ENCODE data around the gene XK. TPM values are rescaled to one million over a fixed set of nuclear protein-coding genes. Genes with fewer than 3 reads are reported as not detected.
"Not testable (repeated sequence)": the region's sequence is repeated elsewhere in the genome, so short reads cannot be mapped to it uniquely, and the experiment has no call there.

The XK gene, protein sequence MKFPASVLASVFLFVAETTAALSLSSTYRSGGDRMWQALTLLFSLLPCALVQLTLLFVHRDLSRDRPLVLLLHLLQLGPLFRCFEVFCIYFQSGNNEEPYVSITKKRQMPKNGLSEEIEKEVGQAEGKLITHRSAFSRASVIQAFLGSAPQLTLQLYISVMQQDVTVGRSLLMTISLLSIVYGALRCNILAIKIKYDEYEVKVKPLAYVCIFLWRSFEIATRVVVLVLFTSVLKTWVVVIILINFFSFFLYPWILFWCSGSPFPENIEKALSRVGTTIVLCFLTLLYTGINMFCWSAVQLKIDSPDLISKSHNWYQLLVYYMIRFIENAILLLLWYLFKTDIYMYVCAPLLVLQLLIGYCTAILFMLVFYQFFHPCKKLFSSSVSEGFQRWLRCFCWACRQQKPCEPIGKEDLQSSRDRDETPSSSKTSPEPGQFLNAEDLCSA
- 2.0 and 2.2 TPM in 2 replicates for total RNA-seq (2014; rRNA removed; shearing (Covaris generic))

DNA sequence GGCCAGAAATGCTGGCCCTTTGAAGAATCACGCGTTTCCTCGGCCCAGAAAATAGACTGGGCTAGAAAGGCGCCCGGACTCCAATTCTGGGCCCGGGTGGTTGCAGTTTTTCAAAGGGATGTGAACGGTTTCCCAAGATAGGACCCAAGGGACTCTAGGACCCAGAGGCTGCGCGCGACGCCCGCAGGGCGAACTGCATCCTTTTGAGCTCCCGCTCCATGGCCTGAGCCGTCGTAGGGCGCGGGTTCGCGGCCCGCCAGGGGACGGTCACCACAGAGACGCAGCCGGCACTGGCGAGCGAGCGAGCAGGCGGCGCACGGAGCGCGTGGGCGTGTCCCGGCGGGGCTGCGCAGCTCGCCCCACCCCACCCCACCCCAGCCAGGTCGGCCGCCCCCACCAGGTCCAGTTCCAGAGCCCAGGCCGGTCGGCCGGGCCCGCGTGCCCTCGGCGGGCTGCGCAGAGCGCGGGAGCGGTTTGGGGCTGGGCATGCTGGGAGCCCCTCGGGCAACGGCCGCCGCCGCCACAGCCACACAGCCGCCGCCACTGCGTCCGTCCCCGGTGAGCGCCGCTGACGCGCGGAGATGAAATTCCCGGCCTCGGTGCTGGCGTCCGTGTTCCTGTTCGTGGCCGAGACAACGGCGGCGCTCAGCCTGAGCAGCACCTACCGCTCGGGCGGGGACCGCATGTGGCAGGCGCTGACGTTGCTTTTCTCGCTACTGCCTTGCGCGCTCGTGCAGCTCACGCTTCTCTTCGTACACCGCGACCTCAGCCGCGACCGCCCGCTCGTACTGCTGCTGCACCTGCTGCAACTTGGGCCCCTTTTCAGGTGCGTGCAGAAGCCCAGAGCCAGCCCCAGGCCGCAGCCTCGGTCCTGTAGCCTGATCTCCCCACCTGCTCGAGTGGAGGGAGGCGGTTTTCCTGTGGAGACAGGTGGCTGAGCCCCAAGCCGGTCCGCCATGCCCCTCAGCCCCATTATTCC lies at the start of gene XK:
Gene XK (plus strand): TSS at position 411 of the 979 bp plus-strand sequence. CDS start 171 bp downstream, at position 582.
- DNase-seq (ENCODE audit: low spot score), result peak; percentile 46

DNA sequence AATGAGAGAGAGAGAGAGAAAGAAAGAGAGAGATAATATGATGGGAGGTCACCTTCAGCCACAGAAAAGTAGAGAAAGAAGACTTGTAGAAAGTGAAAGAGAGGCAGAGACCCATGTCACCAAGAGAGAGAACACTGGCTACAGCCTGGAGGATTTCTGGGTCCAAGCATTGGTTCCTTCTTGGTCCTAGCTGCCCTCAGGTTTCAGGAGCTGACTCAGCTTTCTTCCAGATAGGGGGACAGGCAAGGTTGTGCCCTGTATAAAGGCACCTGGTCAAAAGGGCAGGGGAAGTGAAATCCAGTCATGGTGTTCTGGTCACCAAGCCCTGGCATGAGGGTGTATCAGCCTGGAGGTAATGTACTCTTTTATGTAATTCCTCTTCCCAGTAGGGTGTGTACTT lies 47.5 kb upstream of the XK start:
- DNase-seq (ENCODE audit: low spot score), result no peak

DNA sequence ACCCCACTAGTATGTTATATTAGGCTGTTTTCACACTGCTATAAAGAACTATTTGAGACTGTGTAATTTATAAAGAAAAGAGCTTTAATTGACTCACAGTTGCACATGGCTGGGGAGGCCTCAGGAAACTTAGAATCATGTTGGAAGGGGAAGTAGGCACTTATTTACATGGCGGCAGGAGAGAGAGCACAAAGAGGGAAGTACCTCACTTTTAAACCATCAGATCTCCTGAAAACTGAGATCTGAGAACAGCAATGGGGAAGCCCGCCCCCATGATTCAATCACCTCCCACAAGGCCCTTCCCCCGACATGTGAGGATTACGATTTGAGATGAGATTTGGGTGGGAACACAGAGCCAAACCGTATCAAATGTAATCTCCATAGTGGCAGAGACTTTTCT lies 45.4 kb upstream of the XK start:
- no peak for DNase-seq (ENCODE audit: low spot score)

DNA sequence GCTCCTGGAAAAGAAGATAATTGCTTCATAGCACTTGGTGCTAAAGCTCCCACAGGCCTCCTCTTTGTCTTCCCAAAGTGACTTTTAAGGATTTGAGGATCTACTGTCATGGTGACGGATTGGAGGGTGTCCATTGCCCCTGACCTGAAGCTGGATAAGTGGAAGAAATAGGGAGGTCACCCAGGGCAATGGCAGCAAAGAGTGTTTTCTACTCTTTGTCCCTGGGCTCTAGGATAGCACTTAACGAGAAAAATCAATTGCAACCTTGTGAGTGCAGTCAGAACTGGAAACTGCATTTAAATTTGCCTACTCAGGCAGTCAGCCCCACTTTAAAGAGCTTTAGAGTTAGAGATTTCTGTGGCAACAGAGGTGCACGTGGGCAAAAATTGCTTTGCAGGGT lies 43.7 kb upstream of the XK start:
- DNase-seq (ENCODE audit: low spot score), result no peak

DNA sequence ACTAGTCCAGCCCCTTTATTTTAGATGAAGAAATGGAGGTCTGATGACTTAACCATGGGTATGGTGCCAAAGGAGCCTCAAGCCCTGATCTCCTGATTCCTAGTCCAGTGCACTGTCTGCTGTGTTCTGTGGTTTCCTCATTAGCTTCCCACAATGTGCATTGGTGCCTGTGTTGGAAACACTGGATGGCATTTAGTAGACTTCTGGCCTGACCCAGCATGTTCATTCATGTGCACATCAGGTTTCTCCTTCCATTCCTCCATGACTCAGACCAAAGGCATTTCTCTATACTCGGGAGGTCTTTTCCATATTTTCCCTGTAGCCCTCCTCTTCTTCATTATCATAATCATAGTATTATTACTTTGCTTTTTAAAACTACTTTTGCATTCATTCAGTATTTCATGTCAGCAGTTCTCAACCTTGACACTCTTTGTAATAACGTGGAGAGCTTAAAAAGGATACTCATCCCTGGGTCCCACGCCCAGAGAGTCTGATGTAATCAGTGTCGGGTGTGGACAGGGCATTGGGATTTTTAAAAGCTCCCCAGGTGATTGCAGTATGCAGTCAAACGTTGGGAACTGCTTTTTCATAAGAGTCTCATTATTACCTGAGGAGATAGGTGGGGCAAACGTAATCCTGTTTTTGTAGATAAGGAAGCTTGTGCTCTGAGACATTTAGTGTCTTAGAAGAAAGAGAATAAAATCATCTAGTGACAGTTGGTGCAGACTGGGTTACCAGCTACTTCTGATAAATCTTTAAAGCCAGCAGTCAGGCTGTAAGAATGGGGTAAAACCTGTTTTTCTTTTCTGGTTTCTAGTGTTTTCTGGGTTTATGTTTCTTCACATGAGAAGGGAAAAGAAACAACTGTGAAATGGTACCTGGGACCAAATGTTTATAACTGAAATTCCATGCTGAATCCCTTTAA lies 40.9 kb upstream of the XK start:
- no peak for DNase-seq (ENCODE audit: low spot score)

DNA sequence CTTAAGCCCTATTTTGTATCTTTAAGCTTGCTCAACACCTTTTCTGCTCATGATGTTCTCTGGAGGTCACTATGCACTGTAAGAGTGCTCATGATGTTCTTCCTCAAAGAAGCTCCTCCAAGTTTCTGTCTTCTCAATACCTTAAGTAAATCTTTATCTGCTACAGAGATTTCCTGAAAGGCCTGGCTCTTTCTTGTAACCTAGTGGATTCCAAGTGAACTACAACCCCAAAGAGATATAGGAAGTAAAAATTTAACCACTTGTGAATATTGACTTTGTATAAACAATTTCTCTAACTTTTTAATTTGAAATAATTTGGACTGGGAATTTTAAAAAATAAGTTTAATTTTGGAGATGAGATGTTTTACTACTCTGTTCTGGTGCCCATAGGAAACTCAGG lies 39.3 kb upstream of the XK start:
- no peak for DNase-seq (ENCODE audit: low spot score)

DNA sequence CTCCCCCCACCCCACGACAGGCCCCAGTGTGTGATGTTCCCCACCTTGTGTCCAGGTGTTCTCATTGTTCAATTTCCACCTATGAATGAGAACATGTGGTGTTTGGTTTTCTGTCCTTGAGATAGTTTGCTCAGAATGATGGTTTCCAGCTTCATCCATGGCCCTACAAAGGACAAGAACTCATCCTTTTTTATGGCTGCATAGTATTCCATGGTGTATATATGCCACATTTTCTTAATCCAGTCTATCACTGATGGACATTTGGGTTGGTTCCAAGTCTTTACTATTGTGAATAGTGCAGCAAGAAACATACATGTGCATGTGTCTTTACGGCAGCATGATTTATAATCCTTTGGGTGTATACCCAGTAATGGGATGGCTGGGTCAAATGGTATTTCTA lies 34.7 kb upstream of the XK start:
- DNase-seq (ENCODE audit: low spot score), result not testable (repeated sequence)

DNA sequence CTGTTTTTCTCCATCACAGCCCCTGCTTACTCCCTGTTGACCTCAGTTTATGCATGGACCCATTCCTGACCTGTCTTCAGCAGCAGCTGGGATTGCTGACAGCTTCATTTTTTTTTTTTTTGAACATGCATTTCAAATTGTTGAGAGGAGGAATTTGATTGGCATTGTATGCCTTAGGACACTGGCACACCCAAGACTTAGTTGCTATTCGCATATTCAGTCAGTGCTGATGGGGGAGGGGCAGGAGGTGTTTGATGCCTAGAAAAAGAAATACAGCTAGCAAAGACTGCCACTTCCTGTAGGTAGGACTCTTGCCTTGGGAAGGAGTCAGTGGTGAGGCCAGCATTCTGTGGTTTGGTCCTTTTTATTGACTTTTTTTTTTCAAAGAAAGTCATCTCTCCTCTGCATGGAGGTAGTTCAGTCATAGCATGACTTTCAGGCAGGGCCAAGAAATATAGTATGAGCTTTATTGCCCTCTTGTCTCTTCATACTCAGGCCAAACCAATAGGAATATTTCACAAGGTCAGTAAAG lies 33.6 kb upstream of the XK start:
- no peak for DNase-seq (ENCODE audit: low spot score)

DNA sequence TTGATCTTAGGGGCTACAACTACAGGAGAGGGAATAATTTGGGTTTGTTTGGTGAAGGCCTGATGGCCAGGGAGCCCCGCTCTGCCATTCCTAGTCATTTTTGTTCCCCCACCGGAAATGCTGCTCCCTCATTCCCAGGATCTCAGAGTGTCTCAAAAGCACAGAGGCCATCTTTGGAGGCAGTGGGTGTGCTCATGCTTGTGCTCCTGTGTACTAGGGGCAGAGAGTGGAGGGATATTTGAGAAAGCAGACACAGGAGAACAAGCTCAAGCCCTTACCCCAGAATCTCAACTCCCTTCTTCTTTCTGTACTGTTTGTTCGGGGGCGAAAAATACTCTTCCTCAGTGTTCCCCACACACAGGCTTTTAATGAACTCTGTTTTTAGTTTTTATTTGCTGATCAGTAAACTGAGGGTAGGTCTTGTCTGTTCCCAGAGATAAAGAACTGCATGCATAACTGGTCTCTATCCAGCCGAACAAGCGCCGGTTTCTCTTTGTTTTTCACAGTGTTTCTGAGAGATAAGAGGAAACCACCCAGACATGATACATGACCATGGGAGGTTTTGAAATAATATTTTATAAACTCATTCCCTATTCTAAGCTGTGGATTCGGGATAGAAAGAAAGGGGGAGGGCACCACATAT lies 32.9 kb upstream of the XK start:
- DNase-seq (ENCODE audit: low spot score), result no peak

DNA sequence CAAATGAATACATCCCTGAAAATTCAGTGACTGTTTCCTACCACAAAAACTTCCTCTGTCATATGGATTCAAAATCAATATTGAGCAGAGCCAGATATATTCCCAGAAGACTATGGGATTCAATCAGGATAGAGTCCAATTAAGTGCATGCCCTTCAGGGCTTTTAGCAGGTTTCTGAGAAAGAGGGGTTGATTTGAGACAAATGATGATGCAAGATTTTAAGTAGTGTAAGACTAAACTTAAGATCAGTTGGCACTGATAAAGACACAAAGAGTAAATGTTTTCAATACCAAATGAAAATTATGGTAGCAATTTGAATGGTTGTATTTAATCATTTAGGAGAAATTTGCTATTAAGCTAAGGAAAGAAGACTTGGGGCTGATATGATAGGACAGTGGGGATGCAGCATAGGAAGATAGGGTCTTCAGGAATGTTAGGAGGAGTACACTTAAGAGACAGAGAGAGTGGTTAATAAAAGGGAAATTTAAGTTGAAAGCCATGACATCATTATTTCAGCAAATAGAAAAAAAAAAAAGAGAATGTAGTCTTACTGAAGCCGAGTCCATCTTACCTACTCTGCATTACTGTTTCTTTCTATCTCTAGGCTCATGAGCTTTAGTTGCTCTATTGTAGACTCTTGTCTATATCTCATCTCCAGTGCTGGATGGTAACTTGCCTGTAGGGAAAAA lies 32.0 kb upstream of the XK start:
- no peak for DNase-seq (ENCODE audit: low spot score)

DNA sequence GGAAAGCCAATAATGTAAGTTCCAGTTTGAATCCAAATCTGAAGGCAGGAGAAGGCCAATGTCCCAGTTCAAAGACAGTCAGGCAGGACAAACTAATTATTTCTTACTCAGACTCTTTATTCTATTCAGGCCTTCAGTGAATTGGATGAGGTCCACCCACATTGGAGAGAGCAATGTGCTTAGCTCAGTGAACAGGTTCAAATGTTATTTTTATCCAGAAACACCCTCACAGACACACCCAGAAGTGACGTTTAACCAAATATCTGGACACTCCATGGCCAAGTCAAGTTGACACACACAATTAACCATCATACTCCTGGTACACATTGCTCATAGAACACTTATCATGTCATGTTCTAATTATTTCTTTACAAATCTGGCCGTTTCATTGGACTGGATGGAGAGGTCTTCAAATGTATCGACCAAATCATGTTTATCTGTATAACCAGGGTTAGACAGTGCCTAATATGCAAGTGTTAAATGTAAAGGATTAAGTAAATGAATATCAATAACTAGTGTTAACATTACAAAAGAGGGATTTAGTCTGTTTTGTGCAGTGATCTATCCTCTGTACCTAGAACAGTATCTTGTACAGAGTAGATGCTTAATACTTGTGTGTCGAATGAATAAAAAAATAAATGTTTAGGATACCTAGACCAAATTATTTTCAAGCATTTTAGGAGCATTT lies 27.1 kb upstream of the XK start:
- DNase-seq (ENCODE audit: low spot score), result no peak

DNA sequence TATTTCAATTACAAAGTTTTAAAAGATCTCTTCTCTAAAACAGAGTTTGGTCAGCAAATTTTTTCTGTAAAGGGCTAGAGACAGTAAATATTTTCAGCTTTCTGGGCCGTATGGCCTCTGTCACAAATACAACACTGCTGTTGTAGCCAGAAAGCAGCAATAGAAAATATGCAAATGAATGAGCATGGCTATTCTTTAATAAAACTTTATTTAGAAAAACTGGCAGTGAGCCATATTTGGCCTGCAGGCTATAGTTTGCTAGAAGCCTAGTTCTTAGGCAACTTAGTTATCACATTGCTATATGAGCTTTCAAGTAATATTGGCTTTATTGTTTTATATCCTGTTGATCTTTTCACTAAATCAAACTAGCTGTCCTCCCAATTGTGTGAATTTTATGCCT lies 26.5 kb upstream of the XK start:
- no peak for DNase-seq (ENCODE audit: low spot score)

DNA sequence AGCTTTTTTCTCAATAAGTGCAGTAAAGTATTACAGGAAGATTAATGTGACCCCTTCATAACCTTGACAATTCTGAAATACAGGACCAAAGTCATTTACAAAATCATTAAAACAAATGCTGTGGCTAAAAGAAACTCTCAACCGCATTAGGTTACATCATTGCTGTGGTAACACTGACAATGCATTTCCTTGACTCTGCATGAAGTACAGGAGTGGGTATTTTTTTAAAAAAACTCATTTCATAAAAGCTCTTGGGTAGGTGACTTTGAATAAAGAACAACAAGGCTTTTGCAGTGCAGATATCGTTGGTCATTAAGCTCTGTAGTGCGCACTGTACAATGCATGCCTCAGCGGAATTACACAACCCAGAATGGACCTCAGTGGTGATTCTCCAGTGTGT lies 23.4 kb upstream of the XK start:
- DNase-seq (ENCODE audit: low spot score), result no peak

DNA sequence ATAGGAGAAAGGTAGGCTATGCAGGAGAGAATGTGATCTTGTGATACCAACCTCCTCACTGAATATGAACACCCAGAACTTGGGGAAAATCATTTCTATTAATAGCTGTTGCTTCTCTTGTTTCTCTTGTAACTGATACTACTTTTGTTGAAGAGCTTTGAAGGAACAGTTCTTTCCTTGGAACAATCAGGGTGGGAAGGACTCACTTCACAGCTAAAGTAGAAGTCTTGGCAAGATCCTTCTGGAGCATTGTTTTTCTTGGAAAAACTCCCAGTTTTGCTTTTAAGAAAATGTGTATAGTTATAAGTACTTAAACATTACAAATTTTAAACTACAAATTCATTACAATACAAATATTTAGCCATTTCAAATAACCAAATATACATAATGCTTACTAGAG lies 19.1 kb upstream of the XK start:
- no peak for DNase-seq (ENCODE audit: low spot score)

DNA sequence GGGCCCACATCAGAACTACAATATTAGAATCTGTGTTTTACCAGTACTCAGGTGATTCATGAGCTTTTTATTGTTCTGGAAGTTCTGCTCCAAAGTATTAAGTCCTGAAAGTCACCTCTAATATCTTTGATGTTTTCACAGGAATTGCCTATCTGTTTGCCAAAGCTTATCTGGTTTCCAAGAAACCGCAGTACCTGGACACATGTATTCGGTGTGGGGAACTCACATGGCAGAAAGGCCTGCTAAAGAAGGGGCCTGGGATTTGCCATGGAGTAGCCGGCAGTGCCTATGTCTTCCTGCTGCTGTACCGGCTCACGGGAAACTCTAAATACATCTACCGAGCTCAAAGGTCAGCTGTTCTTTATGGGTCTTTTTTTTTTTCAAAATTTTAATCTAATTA lies 18.4 kb upstream of the XK start:
- DNase-seq (ENCODE audit: low spot score), result no peak

DNA sequence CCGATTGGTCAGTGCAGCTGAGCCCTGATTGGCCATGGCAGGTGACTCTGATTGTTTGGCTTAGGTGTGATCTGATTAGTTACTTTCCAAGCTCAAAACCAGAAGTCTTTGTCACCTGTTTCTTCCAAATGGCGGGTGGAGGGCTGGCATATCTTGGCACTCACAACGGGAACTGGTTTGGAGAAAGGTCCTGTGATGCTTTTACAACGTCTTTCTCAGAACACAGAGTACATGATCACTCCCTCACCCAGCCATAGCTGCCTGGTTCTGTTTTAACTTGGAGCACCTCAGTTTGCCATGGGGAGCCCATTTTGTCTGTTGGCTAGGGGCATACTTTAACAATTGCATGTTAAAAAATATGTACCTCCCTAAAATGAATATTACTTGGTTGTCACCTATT lies 13.0 kb upstream of the XK start:
- no peak for DNase-seq (ENCODE audit: low spot score)

DNA sequence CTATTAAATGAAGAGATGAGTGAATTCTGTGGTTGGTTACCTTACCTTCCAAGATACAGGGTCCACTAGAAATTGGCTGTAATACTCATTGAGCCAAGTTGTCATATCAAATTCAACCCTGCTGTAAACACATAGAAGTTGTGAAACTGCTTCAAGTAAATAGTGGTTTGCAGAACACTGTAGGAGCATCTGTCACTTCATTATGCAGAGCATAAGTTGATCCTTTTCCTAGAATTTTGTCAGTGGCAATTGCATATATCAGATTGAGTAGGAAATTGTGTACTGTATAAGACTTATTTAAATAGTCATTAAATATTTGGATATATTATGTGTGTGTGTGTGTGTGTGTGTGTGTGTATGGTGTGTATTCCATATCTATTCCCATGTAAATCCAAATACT lies 8.8 kb upstream of the XK start:
- no peak for DNase-seq (ENCODE audit: low spot score)

DNA sequence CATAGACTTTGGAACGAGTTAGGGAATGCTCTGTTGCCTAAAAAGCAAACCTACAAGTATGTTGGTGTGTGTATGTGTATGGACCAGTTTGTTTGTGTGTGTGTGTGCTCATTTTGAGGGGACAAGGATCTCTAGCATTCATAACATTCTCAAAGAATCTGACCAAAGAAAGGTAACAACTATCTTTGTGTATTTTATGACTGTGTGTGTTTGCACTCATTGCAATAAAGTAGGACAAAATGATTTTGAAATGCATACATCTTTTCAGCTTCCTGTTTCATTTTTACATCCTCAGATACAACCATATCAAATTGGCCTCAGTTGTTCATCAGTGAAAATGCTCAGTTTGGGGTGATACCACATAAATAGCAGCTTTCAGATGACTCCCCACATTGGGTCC lies 8.3 kb upstream of the XK start:
- DNase-seq (ENCODE audit: low spot score), result no peak

DNA sequence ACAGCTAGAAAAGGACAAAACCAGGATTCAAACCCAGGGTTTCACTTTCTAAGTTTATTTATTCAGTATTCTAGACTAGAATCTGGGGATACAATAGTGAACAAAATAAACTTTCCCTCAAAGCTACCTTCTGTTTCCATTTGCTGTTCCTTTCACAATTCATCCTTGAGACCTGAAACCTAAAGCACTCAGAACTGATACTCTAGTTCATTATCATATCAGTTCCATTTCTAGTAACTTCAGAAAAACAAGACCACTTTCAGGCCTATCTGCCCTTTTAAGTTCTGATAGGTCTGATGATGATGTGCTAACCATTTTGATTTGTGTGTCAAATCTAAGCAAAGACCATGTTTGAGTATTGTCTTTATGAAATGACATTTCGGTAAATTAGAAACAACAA lies 7.8 kb upstream of the XK start:
- DNase-seq (ENCODE audit: low spot score), result no peak

DNA sequence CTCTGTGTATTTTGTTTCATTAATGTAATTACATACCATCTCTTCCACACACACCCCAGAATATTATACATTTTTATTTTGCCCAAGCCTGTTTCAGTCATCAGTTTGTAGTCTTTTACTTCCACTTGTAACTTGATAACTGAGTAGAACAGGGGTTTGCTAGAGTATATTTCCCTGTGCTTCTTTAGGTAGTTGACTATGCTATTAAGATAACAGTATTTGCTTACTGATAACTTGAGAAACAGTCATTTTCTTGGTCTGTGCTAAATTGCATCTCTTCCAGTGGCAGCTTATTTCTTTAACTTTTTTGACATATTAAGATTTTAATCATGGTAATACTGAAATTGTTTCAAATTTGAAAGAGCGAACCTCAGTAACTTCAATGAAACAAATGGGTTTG lies 7.0 kb upstream of the XK start:
- DNase-seq (ENCODE audit: low spot score), result no peak
